CD14-positive monocyte (primary cell): ENCODE measurements around the gene BUD23. TPM values are rescaled to one million over a fixed set of nuclear protein-coding genes. Genes with fewer than 3 reads are reported as not detected.
"Not testable (repeated sequence)": the region's sequence is repeated elsewhere in the genome, so short reads cannot be mapped to it uniquely, and the experiment has no call there.

Experiments
- DNase-seq, 3 donors: peaks; one replicate each; pipeline ENCODE4 v3.0.0-alpha.2; 2011 to 2022
- H2AFZ ChIP-seq: 2 replicates; pipeline ENCODE4 v1.6.0; 2012; ENCODE audit warnings: mild to moderate bottlenecking, low read depth, low read length, inconsistent platforms; ENCODE audit not compliant: insufficient read depth, poor library complexity, severe bottlenecking
- H3K27ac ChIP-seq, 2 donors: 1 replicate in 1 of 2; 2 replicates in 1 of 2; pipeline ENCODE4 v1.5.1; 2012 to 2013; ENCODE audit warnings: low read length in 2 of 2, control low read depth in 1 of 2, inconsistent platforms in 1 of 2, low read depth in 1 of 2, mild to moderate bottlenecking in 1 of 2
- H3K27me3 ChIP-seq, 2 donors: one replicate each; pipeline versions ENCODE4 v1.6.0 to v1.6.1; 2011 to 2013; ENCODE audit warnings: low read length in 2 of 2; ENCODE audit not compliant: control insufficient read depth in 2 of 2, insufficient read depth in 2 of 2
- H3K36me3 ChIP-seq, 2 donors: replicated peaks in 1 of 2; 1 replicate in 1 of 2; 2 replicates in 1 of 2; pipeline versions ENCODE4 v1.5.1 to v1.6.1; 2012 to 2013; ENCODE audit warnings: low read length in 2 of 2, control low read depth in 1 of 2, inconsistent platforms in 1 of 2, mild to moderate bottlenecking in 1 of 2; ENCODE audit not compliant: insufficient read depth in 2 of 2, control insufficient read depth in 1 of 2
- H3K4me1 ChIP-seq, 2 donors: 1 replicate in 1 of 2; 2 replicates in 1 of 2; pipeline versions ENCODE4 v1.5.1 to v1.6.1; 2012 to 2013; ENCODE audit warnings: low read length in 2 of 2, control low read depth in 1 of 2, inconsistent platforms in 1 of 2, mild to moderate bottlenecking in 1 of 2, moderate library complexity in 1 of 2; ENCODE audit not compliant: insufficient read depth in 2 of 2, control insufficient read depth in 1 of 2
- H3K4me2 ChIP-seq: replicated peaks from 2 replicates; pipeline ENCODE3; 2012; ENCODE audit warnings: low read length, moderate library complexity, mild to moderate bottlenecking; ENCODE audit not compliant: poor library complexity, severe bottlenecking; ENCODE audit errors: extremely low read depth
- H3K4me3 ChIP-seq, 3 experiments: fragments of 200-600 bp in 1 of 3; sonication (generic) in 1 of 3; replicated peaks in 1 of 3; 1 replicate in 2 of 3; 2 replicates in 1 of 3; pipeline ENCODE4 v1.5.1; 2011 to 2013; ENCODE audit warnings: low read length in 3 of 3, mild to moderate bottlenecking in 3 of 3, control low read depth in 2 of 3, low read depth in 2 of 3, inconsistent platforms in 1 of 3, moderate library complexity in 1 of 3
- H3K79me2 ChIP-seq: 2 replicates; pipeline ENCODE4 v1.6.0; 2012; ENCODE audit warnings: mild to moderate bottlenecking, control low read depth, inconsistent platforms, low read length, moderate library complexity; ENCODE audit not compliant: insufficient read depth
- H3K9ac ChIP-seq: 2 replicates; pipeline ENCODE4 v1.6.0; 2017; ENCODE audit warnings: low read length, mild to moderate bottlenecking; ENCODE audit not compliant: insufficient read depth, poor library complexity, severe bottlenecking
- H3K9me3 ChIP-seq, 2 donors: replicated peaks in 1 of 2; 1 replicate in 1 of 2; 2 replicates in 1 of 2; pipeline versions ENCODE4 v1.5.1 to v1.6.1; 2012 to 2013; ENCODE audit warnings: low read length in 2 of 2, control low read depth in 1 of 2; ENCODE audit not compliant: control insufficient read depth in 1 of 2, insufficient read depth in 1 of 2
- H4K20me1 ChIP-seq: 2 replicates; pipeline ENCODE4 v1.6.0; 2012; ENCODE audit warnings: mild to moderate bottlenecking, low read length, control low read depth, moderate library complexity; ENCODE audit not compliant: insufficient read depth
- H3K27ac Mint-ChIP-seq, 7 donors: one replicate each; pipeline ENCODE4 v1.8.0; 2020; ENCODE audit warnings: mild to moderate bottlenecking in 7 of 7, mixed read lengths in 7 of 7, moderate library complexity in 6 of 7, inconsistent platforms in 2 of 7
- H3K27me3 Mint-ChIP-seq, 3 donors: one replicate each; pipeline ENCODE4 v1.8.0; 2021 to 2022; ENCODE audit warnings: low read depth in 3 of 3, mild to moderate bottlenecking in 3 of 3, mixed read lengths in 3 of 3, moderate library complexity in 3 of 3, inconsistent platforms in 1 of 3
- H3K36me3 Mint-ChIP-seq, 2 donors: one replicate each; pipeline ENCODE4 v1.8.0; 2020; ENCODE audit warnings: mixed read lengths in 2 of 2, inconsistent platforms in 1 of 2, mild to moderate bottlenecking in 1 of 2
- H3K4me1 Mint-ChIP-seq: one replicate; pipeline ENCODE4 v1.8.0; 2020; ENCODE audit warnings: mild to moderate bottlenecking, mixed read lengths
- H3K4me3 Mint-ChIP-seq, 2 donors: one replicate each; pipeline ENCODE4 v1.8.0; 2020; ENCODE audit warnings: mild to moderate bottlenecking in 2 of 2, mixed read lengths in 2 of 2, moderate library complexity in 1 of 2
- H3K9me3 Mint-ChIP-seq, 7 donors: one replicate each; pipeline ENCODE4 v1.8.0; 2020 to 2022; ENCODE audit warnings: mixed read lengths in 7 of 7, mild to moderate bottlenecking in 6 of 7, moderate library complexity in 6 of 7, inconsistent platforms in 2 of 7
- WGBS: methylation state at CpG from one replicate; pipeline ENCODE4 v1.1.5; 2013; ENCODE audit warnings: missing lambda C conversion rate; ENCODE audit not compliant: insufficient coverage; 5-methylcytosine and 5-hydroxymethylcytosine counted together
- intact Hi-C, 2 donors: fragments of 100-400 bp; cut with micrococcal nuclease; formaldehyde crosslinking; loops; one replicate each; pipeline versions ENCODE4 v1.15.0 to v1.15.1; 2023
- polyA plus RNA-seq, 3 donors: library from polyadenylated mRNA; depleted of rRNA in 1 of 3; unstranded in 2 of 3; stranded (reverse) in 1 of 3; fragments of 300-500 nt in 2 of 3; fragments of >200 nt in 1 of 3; fragmentation: Illumina TruSeq in 2 of 3; gene quantifications; 1 replicate in 2 of 3; 2 replicates in 1 of 3; pipeline ENCODE4 v1.2.3, GENCODE V29; 2012 to 2021
- TF ChIP-seq, protein P1 (sequence below): fragments of 200-600 bp; IDR thresholded peaks from one replicate; pipeline ENCODE4 v1.8.0; 2022; ENCODE audit warnings: antibody characterized with exemption, mild to moderate bottlenecking

BUD23 gene
- polyA plus RNA-seq, 3 donors: 44.5 to 51.9 (median 51.1) TPM

DNA sequence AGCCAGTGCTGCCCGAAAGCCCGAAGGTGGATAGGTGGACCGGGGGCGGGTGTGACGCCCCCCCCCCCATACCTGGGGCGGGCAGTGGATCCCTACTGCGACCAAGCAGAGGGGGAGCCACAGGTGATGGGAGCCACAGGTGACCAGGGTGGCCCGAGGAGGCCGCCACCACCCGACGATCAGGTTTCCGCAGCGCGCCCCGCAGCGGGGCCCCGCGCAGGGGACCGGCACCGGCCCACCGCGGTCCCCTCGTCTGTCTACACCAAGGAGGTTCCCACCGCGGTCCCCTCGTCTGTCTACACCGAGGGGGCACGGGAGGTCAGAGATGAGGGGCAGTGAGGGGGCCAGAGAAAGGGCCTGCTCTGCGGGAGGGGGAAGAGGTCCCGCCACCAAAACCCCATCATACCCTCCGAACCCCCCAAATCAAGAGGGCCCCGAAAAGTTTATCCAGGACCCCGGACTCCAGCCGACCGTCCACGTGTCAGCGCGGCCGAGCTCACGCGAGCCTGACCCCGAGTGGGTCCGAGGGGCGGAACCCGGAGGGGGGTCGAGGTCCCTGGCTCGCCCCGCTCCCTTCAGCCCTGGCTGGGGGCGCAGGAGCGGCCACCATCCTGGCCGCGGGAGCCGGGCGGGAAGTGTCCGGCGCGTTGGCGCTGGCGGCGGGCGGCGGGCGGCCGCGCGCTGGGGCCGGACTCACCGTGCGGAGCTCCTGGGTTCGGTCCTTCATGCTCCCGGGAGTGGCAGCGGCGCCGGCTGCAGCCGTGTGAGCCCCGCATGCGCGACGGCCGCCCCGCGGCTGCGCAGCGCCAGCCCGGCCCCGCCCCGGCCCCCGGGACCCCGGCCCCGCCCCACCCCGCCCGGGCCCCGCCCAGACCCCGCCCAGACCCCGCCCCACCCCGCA is 35.8 kb downstream of the BUD23 start, which contains the start of gene STX1A:
Gene STX1A, minus strand, starts transcription at position 765 of the 901 bp plus-strand sequence. Its CDS starts 38 bp downstream, at position 727.
- Histone ChIP-seq H2AFZ (peak within 1 kb of the TSS; percentile 85), H3K4me3 (peak within 1 kb of the TSS; percentile 23 to 78 (median 41))
- intact Hi-C loops: loop anchor here in 1 of 2 donors (2.0 kb wide), 1 partner anchor 132 kb away; no protein-coding TSS in a partner anchor

DNA sequence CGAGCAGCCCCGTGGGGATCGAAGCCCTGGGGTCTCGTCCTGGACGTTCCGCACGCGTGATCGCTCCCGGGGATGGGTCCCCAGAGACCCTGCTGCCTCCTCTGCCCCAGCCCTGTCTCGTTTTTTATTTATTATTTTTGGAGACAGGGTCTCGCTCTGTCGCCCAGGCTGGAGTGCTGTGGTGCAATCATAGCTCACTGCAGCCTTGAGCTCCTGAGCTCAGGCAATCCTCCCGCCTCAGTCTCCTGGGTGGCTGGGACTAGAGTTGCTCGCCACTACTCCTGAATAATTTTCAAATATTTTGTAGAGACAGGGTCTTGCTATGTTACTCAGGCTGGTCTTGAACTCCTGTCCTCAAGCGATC is 36.4 kb downstream of the BUD23 start:
- Histone ChIP-seq H3K27ac (no peak overlapping the region), H3K4me1 (peaks cover 35 to 47% of the 10 kb centered on the region in 2 donors), H3K27me3 (peaks cover 31 to 85% of the 10 kb centered on the region in 2 donors), H3K4me3 (peak overlapping the region in 1 of 3 experiments; percentile 68), H3K9ac (no peak overlapping the region), H3K9me3 (peaks cover 0 to 9% of the 10 kb centered on the region in 2 donors), H2AFZ (no peak overlapping the region), H3K4me2 (peak overlapping the region; percentile 60), H3K79me2 (no peaks in the 10 kb centered on the region), H4K20me1 (no peaks in the 10 kb centered on the region), H3K36me3 (no peaks in the 10 kb centered on the region)
- H3K27ac Mint-ChIP-seq: peak overlapping the region in 4 of 7 donors; percentile 30 to 88 (median 65)
- H3K36me3 Mint-ChIP-seq: peaks cover 6 to 18% of the 10 kb centered on the region in 2 donors
- H3K4me3 Mint-ChIP-seq: peak overlapping the region; percentile 76 to 92
- H3K4me1 Mint-ChIP-seq: peaks cover 39% of the 10 kb centered on the region
- WGBS: 6% methylated on average over 13 of the region's 16 CpGs
- H3K27me3 Mint-ChIP-seq: peaks cover 75 to 85% (median 79%) of the 10 kb centered on the region in 3 donors
- DNase-seq: no peak
- intact Hi-C loops: loop anchor here (2.0 to 5.0 kb wide), 2 partner anchors 52 to 133 kb away; partner anchors contain the start of gene VPS37D (in 1 of the 2)
- TF ChIP-seq, protein P1, sequence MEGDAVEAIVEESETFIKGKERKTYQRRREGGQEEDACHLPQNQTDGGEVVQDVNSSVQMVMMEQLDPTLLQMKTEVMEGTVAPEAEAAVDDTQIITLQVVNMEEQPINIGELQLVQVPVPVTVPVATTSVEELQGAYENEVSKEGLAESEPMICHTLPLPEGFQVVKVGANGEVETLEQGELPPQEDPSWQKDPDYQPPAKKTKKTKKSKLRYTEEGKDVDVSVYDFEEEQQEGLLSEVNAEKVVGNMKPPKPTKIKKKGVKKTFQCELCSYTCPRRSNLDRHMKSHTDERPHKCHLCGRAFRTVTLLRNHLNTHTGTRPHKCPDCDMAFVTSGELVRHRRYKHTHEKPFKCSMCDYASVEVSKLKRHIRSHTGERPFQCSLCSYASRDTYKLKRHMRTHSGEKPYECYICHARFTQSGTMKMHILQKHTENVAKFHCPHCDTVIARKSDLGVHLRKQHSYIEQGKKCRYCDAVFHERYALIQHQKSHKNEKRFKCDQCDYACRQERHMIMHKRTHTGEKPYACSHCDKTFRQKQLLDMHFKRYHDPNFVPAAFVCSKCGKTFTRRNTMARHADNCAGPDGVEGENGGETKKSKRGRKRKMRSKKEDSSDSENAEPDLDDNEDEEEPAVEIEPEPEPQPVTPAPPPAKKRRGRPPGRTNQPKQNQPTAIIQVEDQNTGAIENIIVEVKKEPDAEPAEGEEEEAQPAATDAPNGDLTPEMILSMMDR: no peak
- peaks cover 0 to 22% (median 14%) of the 10 kb centered on the region in 7 donors for H3K9me3 Mint-ChIP-seq

More for the DNA sequence above, 35.8 kb downstream of the BUD23 start, which contains the start of gene STX1A:
- Mint-ChIP-seq H3K27ac (peak within 1 kb of the TSS in 5 of 7 donors; percentile 30 to 91 (median 79)), H3K4me1 (peaks cover 39% of the 10 kb centered on the region), H3K27me3 (peaks cover 79 to 91% (median 82%) of the 10 kb centered on the region in 3 donors), H3K36me3 (peaks cover 6 to 18% of the 10 kb centered on the region in 2 donors), H3K9me3 (peaks cover 0 to 23% (median 14%) of the 10 kb centered on the region in 7 donors), H3K4me3 (peak within 1 kb of the TSS; percentile 82 to 92)
- H3K9me3 ChIP-seq: peaks cover 0 to 9% of the 10 kb centered on the region in 2 donors
- no peaks in the 10 kb centered on the region for H4K20me1 ChIP-seq
- TF ChIP-seq, protein P1: no peak
- peak within 1 kb of the TSS; percentile 62 for H3K9ac ChIP-seq
- H3K4me1 ChIP-seq: peaks cover 35 to 47% of the 10 kb centered on the region in 2 donors
- WGBS: 2% methylated on average over 78 of the region's 96 CpGs
- no peaks in the 10 kb centered on the region for H3K79me2 ChIP-seq
- DNase-seq: peak; percentile 30 to 64 (median 56)
- H3K27ac ChIP-seq: no peak within 1 kb of the TSS
- no peaks in the 10 kb centered on the region for H3K36me3 ChIP-seq
- peaks cover 31 to 86% of the 10 kb centered on the region in 2 donors for H3K27me3 ChIP-seq
- peak within 1 kb of the TSS; percentile 93 for H3K4me2 ChIP-seq

DNA sequence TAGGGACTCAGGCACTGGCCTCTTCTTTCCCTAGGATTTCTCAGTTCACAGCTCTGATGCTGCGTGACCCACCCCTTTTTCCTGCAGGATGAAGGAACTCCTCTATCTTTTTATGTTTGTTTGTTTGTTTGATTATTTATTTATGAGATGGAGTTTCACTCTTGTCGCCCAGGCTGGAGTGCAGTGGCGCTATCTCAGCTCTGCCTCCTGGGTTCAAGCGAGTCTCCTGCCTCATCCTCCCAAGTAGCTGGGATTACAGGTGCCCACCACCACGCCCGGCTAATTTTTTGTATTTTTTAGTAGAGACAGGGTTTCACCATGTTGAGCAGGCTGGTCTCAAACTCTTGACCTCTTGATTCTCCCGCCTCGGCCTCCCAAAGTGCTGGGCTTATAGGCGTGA is 37.0 kb downstream of the BUD23 start:
- Mint-ChIP-seq H3K27me3 (peaks cover 69 to 78% (median 73%) of the 10 kb centered on the region in 3 donors), H3K36me3 (peaks cover 6 to 18% of the 10 kb centered on the region in 2 donors), H3K4me3 (peak overlapping the region; percentile 76 to 92), H3K4me1 (peaks cover 37% of the 10 kb centered on the region), H3K9me3 (peaks cover 0 to 20% (median 14%) of the 10 kb centered on the region in 7 donors), H3K27ac (peak overlapping the region in 3 of 7 donors; percentile 0 to 57 (median 18))
- DNase-seq, H3K79me2 ChIP-seq, H3K4me3 ChIP-seq, H3K9me3 ChIP-seq, H3K27ac ChIP-seq, H4K20me1 ChIP-seq, H2AFZ ChIP-seq, H3K9ac ChIP-seq, H3K36me3 ChIP-seq, H3K4me2 ChIP-seq: not testable (repeated sequence)
- Histone ChIP-seq H3K4me1 (peaks cover 33 to 44% of the 10 kb centered on the region in 2 donors), H3K27me3 (peaks cover 29 to 81% of the 10 kb centered on the region in 2 donors)
- intact Hi-C loops: loop anchor here in 1 of 2 donors (5.0 kb wide), 1 partner anchor 53 kb away; the partner anchor contains the start of gene VPS37D
- WGBS: 91% methylated on average over 5 of the region's 9 CpGs
